Anterior cingulate cortex (tissue), 58 donors: ENCODE measurements around the gene DDAH1.

Source experiments
- DNase-seq, 58 donors: peaks; one replicate each; lab custom pipeline; 2025; lab: John Stamatoyannopoulos, UW

DDAH1 gene

DNA sequence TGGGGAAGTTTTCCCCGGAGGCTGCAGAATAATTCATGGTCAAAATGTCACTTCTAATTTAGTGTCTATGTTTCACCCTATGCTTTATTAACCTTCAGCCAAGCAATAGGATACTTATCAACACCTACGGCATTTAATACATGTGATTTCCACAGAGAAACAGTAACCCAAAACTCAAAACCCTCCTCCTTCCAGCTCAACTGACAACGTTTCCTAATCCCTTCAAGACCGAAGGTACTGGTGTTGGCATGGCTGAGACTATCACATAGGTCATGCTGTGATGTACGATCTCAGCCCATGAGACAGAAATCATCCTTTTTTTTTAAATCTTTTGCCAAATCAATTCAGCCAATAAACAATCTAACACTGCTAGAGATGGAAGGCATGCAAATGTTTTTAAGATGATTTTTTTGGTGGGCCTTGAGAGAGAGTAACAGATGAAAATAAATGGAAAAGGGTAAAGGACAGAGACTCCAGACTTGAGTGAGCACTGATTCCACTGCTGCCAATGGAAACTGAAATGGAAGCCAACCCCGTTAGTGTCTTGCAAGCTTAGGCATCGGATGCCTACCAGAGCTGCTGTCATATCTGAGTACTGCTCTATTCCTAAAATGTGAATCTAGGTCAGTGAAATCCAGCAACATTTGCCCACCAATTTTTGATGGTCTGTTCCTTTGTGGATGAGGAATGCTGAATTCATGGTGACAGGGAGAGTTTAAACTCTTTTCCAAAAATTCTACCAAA is 125.1 kb downstream of the DDAH1 start:
- no peak for DNase-seq

DNA sequence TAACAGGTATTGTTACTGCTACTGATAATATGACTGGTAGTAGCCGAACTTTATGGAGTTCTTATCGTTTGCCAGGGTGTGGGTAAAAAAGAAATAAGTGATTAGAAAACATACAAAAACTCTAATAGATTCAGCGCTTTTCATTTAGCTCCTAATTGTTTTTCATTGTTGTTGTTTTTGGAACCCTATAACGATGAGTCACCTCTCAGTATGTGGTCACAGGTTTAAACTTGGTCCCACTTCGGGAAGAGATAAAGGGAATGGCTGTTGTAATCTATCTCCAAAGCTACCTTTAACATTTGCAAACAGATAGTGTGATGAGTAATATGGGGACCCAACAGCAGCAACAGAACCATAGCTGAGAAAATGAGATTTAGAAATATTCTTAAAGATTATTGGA is 125.9 kb downstream of the DDAH1 start:
- DNase-seq, result no peak

DNA sequence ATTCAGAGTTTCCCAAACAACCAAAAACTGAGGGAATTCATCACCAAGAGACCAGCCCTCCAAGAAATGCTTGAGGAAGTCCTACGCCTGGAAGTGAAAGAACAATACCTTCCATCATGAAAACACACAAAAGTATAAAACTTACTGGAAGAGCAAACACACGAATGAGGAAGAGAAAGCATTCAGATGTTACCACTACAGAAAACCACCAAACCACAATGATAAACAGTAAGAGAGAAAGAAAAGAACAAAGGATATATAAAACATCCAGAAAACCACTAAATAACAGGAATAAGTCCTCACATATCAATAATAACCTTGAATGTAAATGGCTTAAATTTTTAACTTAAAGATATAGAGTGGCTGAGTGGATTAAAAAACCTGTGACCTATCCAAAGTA is 130.0 kb downstream of the DDAH1 start:
- DNase-seq, result no peak

DNA sequence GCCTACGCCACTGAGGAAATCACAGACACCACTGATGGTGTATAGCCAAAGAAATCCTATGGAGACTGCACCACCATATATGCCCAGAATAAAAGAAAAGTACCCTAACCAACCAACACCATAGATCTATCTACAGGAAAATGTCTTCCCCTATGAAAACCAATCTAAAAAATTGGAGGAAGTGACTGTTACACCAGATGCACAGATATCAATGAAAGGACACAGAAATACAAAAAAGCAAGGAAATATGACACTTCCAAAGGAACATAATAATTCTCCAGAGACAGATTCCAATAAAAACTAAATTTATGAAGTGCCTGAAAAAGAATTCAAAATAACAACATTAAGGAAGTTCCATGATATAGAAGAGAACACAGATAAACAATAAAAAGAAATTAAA is 131.8 kb downstream of the DDAH1 start:
- DNase-seq, result no peak

DNA sequence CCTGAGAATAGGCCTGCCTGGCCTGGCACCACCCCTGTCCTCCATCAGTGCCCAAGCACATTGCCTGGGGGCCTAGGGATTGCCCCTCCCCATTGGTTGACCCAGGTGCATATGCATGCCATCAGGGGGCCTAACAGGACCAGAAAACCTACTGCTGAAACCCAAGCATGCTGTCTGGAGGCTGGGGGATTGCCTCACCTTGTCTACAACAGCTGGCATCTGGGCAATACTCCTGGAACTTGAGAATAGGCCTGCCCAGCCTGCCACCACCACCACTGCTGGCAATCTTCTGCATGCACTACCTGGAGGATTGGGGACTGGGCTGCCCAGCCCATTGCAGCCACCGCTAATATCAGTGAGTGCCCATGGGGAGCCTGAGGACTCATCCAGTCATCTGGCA is 132.4 kb downstream of the DDAH1 start:
- no peak for DNase-seq

DNA sequence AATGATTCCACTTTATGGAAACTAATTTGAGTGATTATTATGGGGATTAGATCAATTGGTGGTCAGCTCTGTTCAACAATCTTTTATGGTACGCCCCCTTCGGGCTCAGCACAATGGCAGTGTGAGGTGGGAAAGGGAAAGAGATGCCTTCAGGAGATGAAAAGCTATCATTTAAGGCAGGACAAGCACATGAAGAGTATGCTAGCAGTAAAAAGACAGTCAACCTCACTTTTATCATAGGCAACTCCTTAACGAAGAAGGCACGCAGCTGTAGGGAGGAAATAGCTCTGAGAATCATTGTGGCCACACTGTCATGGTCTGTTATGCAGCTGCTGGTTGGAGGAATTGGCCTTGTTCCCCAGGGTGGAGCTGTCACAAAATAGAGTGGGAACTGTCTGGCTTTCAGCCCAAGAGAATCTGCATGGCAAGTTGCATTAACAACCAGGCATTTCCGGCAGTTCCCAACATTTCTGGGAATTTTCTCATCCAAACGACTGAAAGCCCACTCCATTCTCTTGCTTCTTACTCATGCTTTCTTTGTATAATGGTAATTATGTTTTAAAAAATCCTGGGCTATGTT is 134.2 kb downstream of the DDAH1 start:
- peak in 16 of 58 donors; percentile 2 to 73 (median 12) for DNase-seq

DNA sequence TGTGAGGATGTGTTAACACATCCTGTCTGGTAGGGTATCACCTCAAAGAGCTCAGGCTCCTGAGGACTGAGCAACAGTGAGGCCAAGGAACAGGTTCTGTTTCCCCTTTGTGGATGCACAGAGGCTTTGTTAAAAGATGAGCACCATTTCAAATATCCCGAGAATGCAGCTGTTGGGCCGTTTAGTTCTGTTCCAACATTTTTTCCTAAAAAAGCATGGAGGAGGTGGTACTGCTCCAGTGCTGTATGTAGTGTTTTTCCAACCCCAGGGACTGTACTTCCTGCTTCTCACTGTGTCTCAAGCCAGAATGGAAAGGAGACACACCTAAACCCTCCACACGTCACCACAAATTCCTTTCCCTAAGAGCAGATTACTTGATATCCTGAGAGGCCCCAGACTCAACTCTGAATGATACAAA is 134.7 kb downstream of the DDAH1 start:
- no peak for DNase-seq

DNA sequence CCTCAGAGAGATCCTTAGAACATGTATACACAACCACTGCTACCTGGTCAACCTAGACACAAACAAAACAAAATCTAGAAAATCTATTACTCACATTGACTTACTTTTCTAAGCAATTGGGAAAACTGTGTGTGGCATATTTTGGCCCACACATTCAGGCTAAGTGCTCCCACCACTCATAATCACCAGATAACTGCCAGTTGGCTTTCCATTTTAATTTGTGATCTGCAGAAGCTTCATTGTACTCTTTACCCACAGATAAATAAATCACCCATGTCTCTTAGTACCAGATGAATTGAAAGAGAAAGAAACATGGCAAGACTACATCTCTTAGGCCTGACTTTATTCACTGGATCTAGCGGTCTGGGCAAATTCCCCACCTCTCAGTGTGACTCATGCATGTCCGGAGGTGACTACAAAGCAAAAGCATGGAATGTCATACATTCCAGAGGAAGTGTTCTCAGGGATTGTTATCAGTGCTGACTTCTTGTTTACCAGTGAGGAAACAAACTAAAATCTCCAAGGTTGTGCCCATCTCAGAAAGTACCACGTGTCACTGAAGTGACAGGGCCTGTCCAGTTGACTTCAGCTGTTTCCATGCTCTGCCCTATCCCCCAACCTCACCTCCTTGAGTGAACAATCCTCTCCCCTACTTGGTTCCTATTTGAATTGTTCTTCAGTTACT is 136.1 kb downstream of the DDAH1 start:
- DNase-seq, result no peak

DNA sequence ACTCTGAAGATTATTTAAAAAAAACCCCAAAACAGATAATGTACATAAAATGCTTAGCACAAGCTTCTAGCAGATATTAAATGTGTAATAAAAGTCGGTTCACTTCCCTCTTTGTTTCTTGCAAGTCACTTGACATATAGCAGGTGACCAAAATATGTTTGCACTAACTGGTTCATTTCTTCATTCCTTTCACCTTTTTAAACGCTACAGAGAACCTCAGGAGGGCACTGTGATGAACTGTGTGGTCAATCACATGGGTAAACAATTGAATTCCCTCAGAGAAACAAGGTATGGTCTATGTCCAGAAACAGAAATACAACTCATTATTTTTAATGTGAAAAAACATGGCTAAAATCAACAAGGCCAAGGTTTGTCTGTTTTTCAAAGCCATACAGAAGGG is 137.2 kb downstream of the DDAH1 start:
- no peak for DNase-seq

DNA sequence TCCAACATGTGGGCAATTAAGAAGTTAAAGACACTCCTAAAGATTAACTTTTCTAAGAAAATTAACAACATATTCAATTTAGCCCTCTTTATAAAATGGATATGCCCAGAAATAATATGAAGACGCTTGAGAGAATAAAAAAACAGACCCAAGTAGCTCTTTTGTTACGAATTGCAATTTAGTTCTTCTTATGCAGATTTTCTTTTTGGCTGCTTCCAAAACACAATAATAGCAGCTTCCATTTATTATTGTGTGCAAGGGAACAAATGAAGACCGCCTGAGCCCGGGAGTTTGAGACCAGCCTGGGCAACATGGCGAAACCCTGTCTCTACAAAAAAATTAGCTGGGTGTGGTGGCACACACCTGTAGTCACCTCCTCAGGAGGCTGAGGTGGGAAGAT is 138.1 kb downstream of the DDAH1 start:
- DNase-seq, result no peak

DNA sequence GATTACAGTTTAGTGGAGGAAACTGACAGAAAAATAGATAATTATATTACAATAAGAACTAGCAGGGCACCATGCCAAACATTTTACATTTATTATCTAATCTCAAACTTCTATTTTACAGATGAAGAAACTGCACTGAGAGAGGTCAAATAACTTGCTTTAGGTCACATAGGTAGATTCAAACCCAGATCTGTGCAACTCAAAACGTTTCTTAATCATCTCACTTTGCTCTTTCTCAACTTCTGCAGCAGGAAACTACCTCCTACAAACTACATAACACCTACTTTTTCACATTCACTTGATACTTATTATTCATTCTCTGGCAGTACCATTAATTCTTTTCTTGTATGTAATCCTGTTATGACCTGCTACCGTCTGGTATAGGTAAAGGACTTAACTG is 138.6 kb downstream of the DDAH1 start:
- DNase-seq, result no peak

DNA sequence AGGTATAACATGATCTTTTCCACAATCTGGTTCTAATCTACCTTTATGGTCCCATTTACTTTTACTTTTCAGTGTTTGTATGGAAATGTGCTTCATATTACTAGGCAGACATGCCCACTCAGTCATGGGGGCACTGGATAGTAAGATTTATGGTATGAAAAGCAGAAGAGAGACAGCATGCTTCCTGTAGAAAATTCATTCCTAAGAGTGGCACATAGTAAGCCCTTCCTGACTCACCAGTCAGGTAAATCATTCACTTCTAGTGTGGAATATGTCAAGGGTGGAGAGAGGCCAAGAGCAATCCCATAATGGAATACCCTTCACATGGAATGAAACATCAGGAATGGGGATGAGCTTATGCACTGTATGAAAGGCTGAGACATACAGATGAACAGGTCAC is 139.0 kb downstream of the DDAH1 start:
- no peak for DNase-seq

DNA sequence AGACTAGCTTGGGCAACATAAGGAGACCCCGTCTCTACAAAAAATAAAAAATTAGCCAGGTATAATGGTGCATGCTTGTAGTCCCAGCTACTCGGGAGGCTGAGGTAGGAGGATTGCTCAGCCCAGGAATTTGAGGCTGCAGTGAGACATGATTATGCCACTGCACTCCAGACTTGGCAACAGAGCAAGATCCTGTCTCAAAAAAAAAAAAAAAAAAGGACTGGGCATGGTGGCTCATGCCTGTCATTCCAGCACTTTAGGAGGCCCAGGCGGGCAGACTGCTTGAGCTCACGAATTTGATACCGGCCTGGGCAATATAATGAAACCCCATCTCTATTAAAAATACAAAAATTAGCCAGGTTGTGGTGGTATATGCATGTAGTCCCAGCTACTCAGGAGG is 141.2 kb downstream of the DDAH1 start:
- no peak for DNase-seq

DNA sequence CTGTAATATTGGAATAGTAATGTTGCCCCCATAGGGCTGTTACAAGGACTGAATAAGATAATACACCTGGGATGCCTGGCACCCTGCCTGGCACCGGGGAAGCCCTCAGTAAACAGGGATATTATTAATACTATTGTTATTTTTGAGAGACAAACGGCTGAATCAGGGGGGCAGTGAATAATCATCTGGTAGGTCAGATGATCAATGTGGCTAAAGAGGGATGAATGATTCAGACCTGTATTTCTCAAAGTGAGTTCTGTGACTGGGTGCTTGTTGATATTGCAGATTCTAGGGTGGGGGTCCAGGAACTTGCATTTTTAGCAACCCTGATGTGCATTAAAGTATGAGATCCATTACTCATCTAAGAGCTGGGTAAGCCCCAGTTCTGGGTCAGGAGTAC is 142.3 kb downstream of the DDAH1 start:
- no peak for DNase-seq

DNA sequence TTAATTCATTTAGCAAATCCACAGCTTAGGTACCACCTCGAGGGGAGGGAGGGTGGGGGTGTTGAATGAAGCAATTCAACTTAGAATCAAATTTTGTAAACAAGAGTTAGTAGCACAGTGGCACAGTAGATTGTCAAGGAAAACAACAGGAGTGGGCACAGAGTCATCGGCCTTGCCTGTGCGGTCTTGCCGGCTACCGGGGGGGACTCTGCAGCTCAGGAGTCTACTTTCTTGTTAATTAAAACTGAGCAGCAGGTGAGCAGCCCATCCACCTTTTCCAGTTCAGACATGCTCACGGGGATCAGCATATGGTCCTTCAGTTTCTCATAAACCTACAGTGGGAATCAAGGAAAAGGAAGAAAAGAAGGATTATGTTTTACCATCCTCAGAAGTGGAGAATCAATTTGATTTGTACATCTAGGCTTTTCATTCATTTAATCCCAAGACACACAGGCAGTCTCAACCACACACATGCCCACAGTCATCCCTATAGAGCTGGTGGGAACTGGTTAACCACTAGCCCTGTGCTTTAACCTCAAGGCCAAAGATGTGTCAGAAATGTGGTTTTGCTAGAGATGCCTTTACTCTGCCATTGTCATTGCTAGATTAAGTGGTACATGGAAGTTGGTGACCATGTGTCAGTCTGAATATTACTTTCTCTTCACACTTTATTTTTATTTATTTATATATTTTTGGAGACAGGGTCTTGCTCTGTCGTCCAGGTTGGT is 143.6 kb downstream of the DDAH1 start:
- DNase-seq, result no peak

DNA sequence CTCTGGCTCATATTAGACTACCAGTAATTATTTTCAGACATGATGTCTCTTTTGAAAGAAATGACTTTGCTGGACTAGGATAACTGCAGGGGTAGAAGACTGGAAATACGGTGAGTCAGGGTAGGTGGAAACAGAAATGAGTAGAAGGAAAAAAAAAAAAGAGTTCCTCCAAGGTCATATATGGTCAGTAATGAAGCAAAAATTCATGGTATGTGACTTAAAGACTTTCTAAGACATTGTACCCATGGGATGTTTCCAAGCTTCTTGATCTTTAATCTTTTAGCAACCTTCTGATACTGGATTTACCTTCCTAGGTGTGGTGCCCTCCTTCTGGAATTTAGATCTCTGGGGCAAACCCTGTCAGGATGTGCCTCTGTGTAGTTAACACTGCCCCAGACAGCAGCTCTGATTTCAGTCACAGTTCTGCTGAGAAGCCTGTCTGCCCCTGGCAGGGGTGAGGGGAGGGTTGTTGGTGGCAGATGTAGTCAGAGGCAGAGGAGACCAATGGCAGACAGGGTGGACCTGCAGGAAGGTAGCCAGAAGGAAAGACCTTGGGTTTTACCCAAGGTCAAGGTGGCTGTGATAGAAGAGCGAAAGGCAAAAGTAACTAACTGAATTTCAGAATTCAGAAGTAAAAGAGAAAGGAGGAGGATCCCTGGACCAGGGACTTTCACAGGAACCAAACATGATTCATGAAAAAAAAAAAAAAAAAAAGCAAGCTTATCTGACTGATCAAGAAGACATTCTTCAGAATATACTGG is 144.4 kb downstream of the DDAH1 start:
- no peak for DNase-seq

DNA sequence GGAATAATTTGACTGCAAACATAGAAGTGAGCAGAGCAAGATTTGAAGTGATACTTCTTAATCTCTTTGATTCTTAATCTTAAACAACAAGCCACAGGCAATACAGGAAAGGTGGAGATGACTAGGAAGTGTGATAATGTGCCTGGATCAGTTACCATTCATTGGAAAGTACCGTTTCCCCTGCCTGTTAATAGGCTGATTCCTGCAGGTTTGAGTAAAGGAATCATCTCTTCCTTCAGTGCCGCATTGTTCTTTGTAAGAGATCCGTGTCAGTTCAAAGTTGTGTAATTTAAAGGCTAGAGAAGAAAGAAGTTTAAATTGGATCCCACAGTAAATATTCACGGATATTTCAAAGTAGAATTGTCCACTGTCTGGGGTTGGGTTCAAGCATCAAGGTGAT is 145.0 kb downstream of the DDAH1 start:
- no peak for DNase-seq

DNA sequence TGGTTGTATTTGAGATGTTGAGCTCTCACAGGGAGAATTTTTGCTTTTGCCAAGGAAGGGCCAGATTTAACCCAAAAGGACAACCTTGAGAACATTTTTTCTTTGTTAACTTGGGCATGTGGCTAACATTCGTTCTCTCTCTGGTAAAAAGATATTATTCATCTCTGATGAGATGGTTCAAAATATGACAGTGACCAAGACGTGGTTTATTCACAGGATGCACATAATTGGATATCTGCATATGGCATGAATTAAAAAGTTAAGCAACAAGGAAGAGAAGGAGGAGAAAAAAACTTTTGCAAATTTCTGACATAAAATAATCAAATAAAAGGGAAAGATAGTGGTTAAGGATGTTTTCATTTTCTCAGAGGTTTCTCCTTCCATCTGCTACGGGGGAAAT is 145.5 kb downstream of the DDAH1 start:
- no peak for DNase-seq

DNA sequence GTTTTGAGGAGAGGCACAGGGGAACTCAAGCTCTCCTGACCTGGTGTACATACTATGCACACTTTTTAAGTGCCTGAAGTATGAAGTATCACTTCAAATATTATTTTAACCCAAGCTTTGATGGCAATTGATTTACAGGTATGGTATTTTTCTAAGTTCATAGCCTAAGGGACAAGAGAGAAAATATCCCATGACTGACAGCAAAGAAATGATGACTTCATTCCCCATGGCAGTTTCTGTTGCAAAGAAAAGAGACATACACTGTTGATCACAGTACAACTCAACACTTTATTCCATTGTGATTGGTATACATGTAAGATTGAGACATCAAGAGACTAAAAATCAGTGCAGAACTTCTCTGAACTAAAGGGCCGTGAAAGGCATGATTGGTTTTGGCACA is 146.7 kb downstream of the DDAH1 start:
- DNase-seq, result no peak

DNA sequence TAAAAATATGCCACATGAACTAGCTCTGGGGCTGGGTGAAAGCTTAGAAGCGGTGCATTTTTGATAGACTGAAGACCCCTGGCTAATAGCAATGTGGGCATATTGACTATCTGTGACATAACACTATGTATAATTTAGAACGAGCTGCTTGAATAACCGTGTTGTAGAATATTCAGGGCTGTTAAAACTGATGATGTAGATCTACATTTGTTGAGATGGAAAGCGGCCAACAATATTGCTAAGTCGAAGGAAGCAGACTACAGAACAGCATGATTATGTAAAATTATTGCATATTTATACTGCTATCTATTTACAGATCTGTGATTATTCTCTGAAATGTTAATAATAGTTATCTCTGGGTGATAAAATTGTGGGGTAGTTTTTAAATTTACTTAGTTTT is 147.4 kb downstream of the DDAH1 start:
- no peak for DNase-seq

DNA sequence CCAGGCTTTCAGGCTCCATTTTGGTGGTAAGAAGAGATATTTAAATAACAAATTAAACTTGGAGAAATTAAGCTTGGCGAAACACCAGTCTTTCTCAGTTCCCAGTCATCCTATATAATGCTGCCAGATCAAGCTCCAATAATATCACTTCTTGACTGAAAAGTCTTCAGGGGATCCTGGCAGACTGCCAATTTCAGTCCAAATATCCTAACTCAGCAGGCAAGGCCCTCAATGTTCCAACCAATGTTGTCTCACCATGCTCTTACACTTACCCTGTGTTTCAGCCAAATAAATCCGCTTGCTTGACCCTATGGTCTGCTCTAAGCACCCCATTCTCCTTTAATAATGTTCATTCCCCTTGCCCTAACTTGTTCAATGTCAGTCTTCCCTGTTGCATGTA is 148.6 kb downstream of the DDAH1 start:
- no peak for DNase-seq
